A673 (cell line): ENCODE results near the gene STOX1.

ENCODE experiments used
- CTCF ChIP-seq: fragments of 300-800, 200-600 bp; sonication (generic); conservative IDR thresholded peaks from 2 replicates; pipeline ENCODE4 v1.5.1; 2017; ENCODE audit warnings: low read depth, mild to moderate bottlenecking, antibody characterized with exemption, low read length, moderate library complexity, mixed read lengths
- EZH2 ChIP-seq: fragments of 200-600 bp; sonication (generic); IDR thresholded peaks from 2 replicates; pipeline ENCODE4 v1.6.1; 2017; ENCODE audit warnings: borderline replicate concordance, low read depth, mild to moderate bottlenecking, mixed read lengths, antibody characterized with exemption, low read length; ENCODE audit not compliant: poor library complexity, severe bottlenecking

- TF ChIP-seq CTCF (no peak), EZH2 (no peak)
These were observed 37.3 kb downstream of the STOX1 start for GRCh38 chr10:68864611-68865010.
